Esophagus muscularis mucosa (tissue), 4 donors: ENCODE measurements around the gene MTMR12. TPM values are rescaled to one million over a fixed set of nuclear protein-coding genes. Genes with fewer than 3 reads are reported as not detected.
A peak's percentile ranks its signal among the peaks of the same experiment; 100 is the strongest.

Experiments used
- DNase-seq: peaks from one replicate; pipeline ENCODE4 v3.0.0-alpha.2; 2017; ENCODE audit errors: extremely low spot score
- H3K27ac ChIP-seq, 4 donors: fragments of 200-600 bp; sonication (generic); replicated peaks in 1 of 4; 1 replicate in 3 of 4; 2 replicates in 1 of 4; pipeline ENCODE4 v1.5.1; 2016 to 2019; ENCODE audit warnings: mild to moderate bottlenecking in 1 of 4
- H3K27me3 ChIP-seq, 4 donors: fragments of 200-600 bp; sonication (generic); one replicate each; pipeline versions ENCODE4 v1.5.1 to v1.6.0; 2016 to 2019
- H3K36me3 ChIP-seq, 4 donors: fragments of 200-600 bp; sonication (generic); one replicate each; pipeline ENCODE4 v1.5.1; 2016 to 2019
- H3K4me1 ChIP-seq, 4 donors: fragments of 200-600 bp; sonication (generic); one replicate each; pipeline ENCODE4 v1.5.1; 2016 to 2019
- H3K4me3 ChIP-seq, 4 donors: fragments of 200-600 bp; sonication (generic); 1 replicate in 2 of 4; 2 replicates in 2 of 4; pipeline ENCODE4 v1.5.1; 2016 to 2019; ENCODE audit warnings: mild to moderate bottlenecking in 4 of 4, moderate library complexity in 1 of 4
- H3K9me3 ChIP-seq, 4 donors: fragments of 200-600 bp; sonication (generic); 1 replicate in 3 of 4; 2 replicates in 1 of 4; pipeline ENCODE4 v1.5.1; 2016 to 2019
- EP300 ChIP-seq: sonication (generic); formaldehyde crosslinking; IDR thresholded peaks from one replicate; pipeline ENCODE4 v1.6.1; 2017; ENCODE audit warnings: antibody characterized with exemption
- POLR2A ChIP-seq: fragments of 450-650 bp; IDR thresholded peaks from one replicate; pipeline ENCODE4 v1.6.1; 2017; ENCODE audit warnings: antibody characterized with exemption, moderate library complexity, mild to moderate bottlenecking, low read depth
- POLR2AphosphoS5 ChIP-seq, 2 donors: sonication (generic); formaldehyde crosslinking; IDR thresholded peaks; one replicate each; pipeline ENCODE4 v1.6.1; 2017; ENCODE audit warnings: antibody characterized with exemption in 2 of 2
- WGBS: methylation state at CpG from one replicate; pipeline ENCODE4 v1.1.5; 2018; 5-methylcytosine and 5-hydroxymethylcytosine counted together
- intact Hi-C: fragments of 100-400 bp; cut with DNase I; formaldehyde crosslinking; loops from one replicate; pipeline ENCODE4 v1.15.1; 2023
- total RNA-seq, 4 donors: library from RNA; depleted of rRNA; stranded (reverse); fragments of >200 nt; gene quantifications; one replicate each; pipeline versions ENCODE4 v1.1.0 to v1.2.1, GENCODE V29; 2016
- TF ChIP-seq, protein P1 (sequence below), 3 experiments: fragments of 200-600 bp in 2 of 3; fragments of 450-650 bp in 1 of 3; sonication (generic) in 2 of 3; IDR thresholded peaks; one replicate each; pipeline ENCODE4 v1.5.1; 2017 to 2019; ENCODE audit warnings: antibody characterized with exemption in 3 of 3, mild to moderate bottlenecking in 2 of 3, moderate library complexity in 1 of 3

Gene MTMR12
- total RNA-seq, 4 donors from 2014 or later: 49.9 to 94.0 (median 63.8) TPM

DNA sequence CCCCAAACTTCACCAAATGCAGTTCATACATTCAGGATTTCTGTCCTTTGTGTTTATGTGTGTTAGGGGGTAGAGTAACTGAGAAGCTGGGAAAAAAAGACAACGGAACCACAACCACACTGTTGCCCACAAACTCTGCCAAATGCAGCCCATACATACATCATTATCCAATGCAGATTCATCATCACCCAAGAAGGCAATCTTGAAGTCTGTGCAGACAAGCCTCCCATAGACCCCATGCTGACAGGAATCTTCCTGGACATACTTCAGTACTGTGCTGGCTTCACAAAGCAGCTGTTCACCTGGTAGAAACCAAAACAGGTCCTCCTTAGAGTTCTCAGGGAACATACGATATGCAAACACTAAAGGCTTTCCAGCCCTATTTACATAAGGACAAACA lies 38.9 kb downstream of the MTMR12 start:
- DNase-seq: no peak
- Histone ChIP-seq H3K4me1 (peaks cover 34 to 44% (median 35%) of the 10 kb centered on the region in 4 donors), H3K4me3 (no peak overlapping the region), H3K9me3 (no peaks in the 10 kb centered on the region), H3K27ac (peak overlapping the region in 2 of 4 donors; percentile 16 to 57), H3K36me3 (peaks cover 39 to 62% (median 56%) of the 10 kb centered on the region in 4 donors), H3K27me3 (no peaks in the 10 kb centered on the region)
- intact Hi-C loops: no loop called here
- TF ChIP-seq, protein P1, sequence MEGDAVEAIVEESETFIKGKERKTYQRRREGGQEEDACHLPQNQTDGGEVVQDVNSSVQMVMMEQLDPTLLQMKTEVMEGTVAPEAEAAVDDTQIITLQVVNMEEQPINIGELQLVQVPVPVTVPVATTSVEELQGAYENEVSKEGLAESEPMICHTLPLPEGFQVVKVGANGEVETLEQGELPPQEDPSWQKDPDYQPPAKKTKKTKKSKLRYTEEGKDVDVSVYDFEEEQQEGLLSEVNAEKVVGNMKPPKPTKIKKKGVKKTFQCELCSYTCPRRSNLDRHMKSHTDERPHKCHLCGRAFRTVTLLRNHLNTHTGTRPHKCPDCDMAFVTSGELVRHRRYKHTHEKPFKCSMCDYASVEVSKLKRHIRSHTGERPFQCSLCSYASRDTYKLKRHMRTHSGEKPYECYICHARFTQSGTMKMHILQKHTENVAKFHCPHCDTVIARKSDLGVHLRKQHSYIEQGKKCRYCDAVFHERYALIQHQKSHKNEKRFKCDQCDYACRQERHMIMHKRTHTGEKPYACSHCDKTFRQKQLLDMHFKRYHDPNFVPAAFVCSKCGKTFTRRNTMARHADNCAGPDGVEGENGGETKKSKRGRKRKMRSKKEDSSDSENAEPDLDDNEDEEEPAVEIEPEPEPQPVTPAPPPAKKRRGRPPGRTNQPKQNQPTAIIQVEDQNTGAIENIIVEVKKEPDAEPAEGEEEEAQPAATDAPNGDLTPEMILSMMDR (IDR thresholded peaks at IDR 0.05): no peak
- TF ChIP-seq EP300: no peak
- no peak for TF ChIP-seq POLR2AphosphoS5 (IDR thresholded peaks at IDR 0.05)
- TF ChIP-seq POLR2A: no peak
- 92% methylated on average over 2 of the region's 2 CpGs for WGBS

DNA sequence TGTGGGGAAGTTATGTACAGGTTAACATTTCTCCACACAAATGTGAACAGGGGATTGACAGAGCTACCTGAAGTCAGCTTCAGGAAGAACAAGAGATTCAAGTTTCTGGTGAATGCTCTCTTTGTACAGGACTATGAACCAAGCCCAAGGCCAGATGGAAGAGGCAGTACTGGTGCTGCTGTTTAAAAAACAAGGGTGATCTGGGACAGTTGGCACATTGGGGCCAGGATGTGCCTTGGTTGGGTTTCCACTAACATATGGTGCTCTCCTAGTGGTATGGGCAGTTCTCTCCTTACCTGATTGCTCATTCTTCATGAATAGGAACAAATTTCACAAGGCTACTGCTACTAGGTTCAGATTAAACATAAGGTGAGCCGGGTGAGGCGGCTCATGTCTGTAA lies 40.0 kb downstream of the MTMR12 start:
- no peak for DNase-seq
- Histone ChIP-seq H3K36me3 (peaks cover 39 to 73% (median 67%) of the 10 kb centered on the region in 4 donors), H3K4me3 (no peak overlapping the region), H3K27ac (no peak overlapping the region), H3K9me3 (no peaks in the 10 kb centered on the region), H3K4me1 (peaks cover 23 to 35% (median 27%) of the 10 kb centered on the region in 4 donors), H3K27me3 (no peaks in the 10 kb centered on the region)
- TF ChIP-seq, protein P1 (IDR thresholded peaks at IDR 0.05): no peak
- TF ChIP-seq POLR2A: no peak
- TF ChIP-seq EP300: no peak
- TF ChIP-seq POLR2AphosphoS5 (IDR thresholded peaks at IDR 0.05): no peak
- intact Hi-C loops: no loop called here
- WGBS: 100% methylated on average over 2 of the region's 2 CpGs

DNA sequence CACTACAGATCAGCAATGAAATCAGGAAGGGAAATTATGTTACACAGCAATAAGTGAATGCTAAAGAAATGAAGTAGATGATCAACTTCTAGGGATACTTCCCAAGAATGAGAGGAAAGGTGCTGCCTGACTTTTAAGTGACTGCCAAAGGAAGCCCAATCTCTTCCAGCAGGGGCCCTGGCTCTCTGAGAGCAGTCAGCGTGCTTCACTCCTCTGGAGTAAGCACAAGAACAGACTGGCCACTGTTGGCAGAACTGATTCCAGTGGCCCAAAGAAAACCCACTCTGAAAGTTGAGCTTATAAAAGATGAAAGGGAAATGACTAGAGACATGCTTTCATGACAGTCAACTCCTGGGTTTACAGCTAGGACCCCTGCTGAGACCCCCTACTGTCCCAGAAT lies 41.8 kb downstream of the MTMR12 start:
- TF ChIP-seq, protein P1 (IDR thresholded peaks at IDR 0.05): no peak
- TF ChIP-seq EP300 (no peak), POLR2AphosphoS5 (IDR thresholded peaks at IDR 0.05) (no peak), POLR2A (no peak)
- no peak overlapping the region for H3K4me3 ChIP-seq
- WGBS: 91% methylated on average over 1 of the region's 1 CpG
- H3K9me3 ChIP-seq: no peaks in the 10 kb centered on the region
- H3K4me1 ChIP-seq: peaks cover 10 to 18% (median 13%) of the 10 kb centered on the region in 4 donors
- no peak for DNase-seq
- no peaks in the 10 kb centered on the region for H3K27me3 ChIP-seq
- intact Hi-C loops: no loop called here
- no peak overlapping the region for H3K27ac ChIP-seq
- peaks cover 39 to 91% (median 84%) of the 10 kb centered on the region in 4 donors for H3K36me3 ChIP-seq

DNA sequence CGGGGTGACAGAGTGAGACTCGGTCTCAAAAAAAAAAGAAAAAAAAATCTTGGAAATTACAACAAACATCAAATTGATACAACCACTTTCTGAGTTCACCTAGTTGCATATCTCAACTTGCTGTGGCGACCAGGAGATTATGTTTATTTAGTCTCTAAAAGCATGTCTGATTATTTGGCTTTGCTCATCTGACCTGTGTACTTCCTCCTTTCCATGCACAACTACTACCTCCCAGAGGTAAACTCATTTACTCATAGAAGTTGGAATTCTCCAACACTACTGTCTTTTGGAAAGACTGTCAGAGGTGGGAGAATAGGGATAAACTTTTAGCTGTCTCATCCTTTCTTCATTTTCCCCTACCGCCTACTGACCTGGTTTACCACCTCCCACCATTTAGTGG lies 42.6 kb downstream of the MTMR12 start:
- Histone ChIP-seq H3K4me1 (peaks cover 2 to 12% (median 5%) of the 10 kb centered on the region in 4 donors), H3K4me3 (no peak overlapping the region), H3K27ac (no peak overlapping the region), H3K9me3 (no peaks in the 10 kb centered on the region), H3K27me3 (no peaks in the 10 kb centered on the region), H3K36me3 (peaks cover 39 to 97% (median 89%) of the 10 kb centered on the region in 4 donors)
- 93% methylated on average over 4 of the region's 4 CpGs for WGBS
- TF ChIP-seq EP300 (no peak), POLR2A (no peak), POLR2AphosphoS5 (IDR thresholded peaks at IDR 0.05) (no peak)
- TF ChIP-seq, protein P1 (IDR thresholded peaks at IDR 0.05): no peak
- intact Hi-C loops: no loop called here
- no peak for DNase-seq

DNA sequence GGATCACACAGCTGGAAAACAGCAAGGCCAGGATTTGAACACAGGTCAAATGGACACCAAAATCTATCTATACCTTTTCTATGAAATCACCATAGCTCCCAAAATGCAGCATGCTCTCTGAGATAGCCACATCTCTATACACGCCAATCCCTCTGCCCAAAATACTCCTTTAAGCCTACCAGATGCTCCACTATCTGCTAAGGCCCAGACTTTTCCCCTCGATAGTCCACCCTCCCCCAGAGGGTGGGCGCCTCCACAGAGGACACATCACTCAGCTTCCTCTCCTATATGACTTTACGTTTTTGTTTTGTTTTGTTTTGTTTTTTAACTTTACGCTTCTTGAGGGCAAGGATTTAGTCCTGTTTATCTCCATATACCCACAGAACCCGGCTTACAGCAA lies 46.8 kb downstream of the MTMR12 start:
- WGBS: 94% methylated on average over 6 of the region's 6 CpGs
- Histone ChIP-seq H3K4me3 (no peak overlapping the region), H3K4me1 (peaks cover 3 to 6% (median 4%) of the 10 kb centered on the region in 4 donors), H3K9me3 (no peaks in the 10 kb centered on the region), H3K36me3 (peaks cover 19 to 98% (median 86%) of the 10 kb centered on the region in 4 donors), H3K27me3 (no peaks in the 10 kb centered on the region), H3K27ac (no peak overlapping the region)
- TF ChIP-seq EP300: no peak
- TF ChIP-seq POLR2A: no peak
- no peak for TF ChIP-seq POLR2AphosphoS5 (IDR thresholded peaks at IDR 0.05)
- TF ChIP-seq, protein P1 (IDR thresholded peaks at IDR 0.05): no peak
- no peak for DNase-seq
- intact Hi-C loops: no loop called here
